HG03457 (cell line): ENCODE results near the gene EI24.

ENCODE experiments used
- ATAC-seq: cut with Tn5 transposase; IDR thresholded peaks from one replicate; pipeline ENCODE4 v1.9.1; 2021; ENCODE audit warnings: moderate number of reproducible peaks; ENCODE audit not compliant: unreplicated experiment

Gene EI24

DNA sequence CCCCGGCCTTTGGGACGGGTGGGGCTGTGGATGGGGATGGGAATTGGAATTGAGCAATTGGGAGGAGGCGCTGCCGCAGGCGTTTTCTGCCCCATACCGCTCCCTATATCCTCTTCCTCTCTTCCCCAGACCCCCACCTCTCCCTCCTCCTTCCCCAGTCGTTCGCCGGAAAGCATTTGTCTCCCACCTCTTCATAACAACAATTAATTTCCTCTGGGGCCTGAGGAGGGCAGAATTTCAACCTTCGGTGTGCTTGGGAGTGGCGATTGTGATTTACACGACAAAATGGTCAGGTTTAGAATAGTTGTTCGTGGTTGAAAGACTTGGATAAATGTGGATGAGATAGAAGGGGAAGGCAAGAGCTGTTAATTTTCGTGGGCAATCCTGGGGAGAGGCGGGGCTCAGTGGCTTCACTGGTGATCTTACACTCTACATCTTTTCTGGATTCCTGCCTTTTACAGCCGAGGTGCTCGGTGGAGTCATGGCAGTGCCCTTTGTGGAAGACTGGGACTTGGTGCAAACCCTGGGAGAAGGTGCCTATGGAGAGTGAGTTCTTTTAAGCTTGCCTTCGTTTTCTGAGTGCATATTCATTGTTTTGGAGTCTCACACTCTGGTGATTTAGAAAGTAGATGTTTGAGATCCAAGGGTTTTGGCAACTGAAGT is 57.1 kb downstream of the EI24 start:
- ATAC-seq = peak; percentile 28

DNA sequence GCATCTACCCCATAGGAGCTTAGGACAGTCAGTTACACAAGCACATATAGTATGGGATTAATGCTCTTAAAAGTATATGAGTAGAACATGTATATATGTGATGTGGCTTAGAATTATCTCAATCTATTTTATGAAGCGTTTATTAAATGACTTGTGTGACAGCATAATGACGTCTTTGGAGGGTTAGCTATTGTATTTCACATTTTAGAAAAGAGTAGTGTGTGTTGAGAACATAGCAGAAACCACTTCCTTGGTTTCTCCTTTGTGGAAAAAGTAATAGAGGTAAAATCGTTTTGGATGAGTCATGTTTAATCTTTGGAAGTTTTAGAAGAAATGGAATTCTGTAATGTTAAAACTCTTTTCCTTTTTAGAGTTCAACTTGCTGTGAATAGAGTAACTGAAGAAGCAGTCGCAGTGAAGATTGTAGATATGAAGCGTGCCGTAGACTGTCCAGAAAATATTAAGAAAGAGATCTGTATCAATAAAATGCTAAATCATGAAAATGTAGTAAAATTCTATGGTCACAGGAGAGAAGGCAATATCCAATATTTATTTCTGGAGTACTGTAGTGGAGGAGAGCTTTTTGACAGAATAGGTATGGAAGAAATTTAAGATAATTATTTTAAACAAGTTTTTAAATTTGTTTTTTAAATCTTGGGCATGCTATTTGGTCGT is 58.1 kb downstream of the EI24 start:
- ATAC-seq = no peak
